ENCODE data around the gene ANP32E. TPM values are rescaled to one million over a fixed set of nuclear protein-coding genes. Genes with fewer than 3 reads are reported as not detected.

ANP32E gene
- total and polyA plus RNA-seq, 2 experiments from 2014 or later: 20.0 to 26.1 TPM

GRCh38 chr1:150268340-150268704 lies 32.4 kb upstream of the ANP32E start:
- peak overlapping the region; percentile 95 for H3K27ac ChIP-seq
- no peaks in the 10 kb centered on the region for H3K9me3 ChIP-seq (ENCODE audit: low read depth)
- H3K36me3 ChIP-seq (replicated peaks; ENCODE audit: insufficient read depth, low read depth): no peaks in the 10 kb centered on the region
- peaks cover 19% of the 10 kb centered on the region for H3K4me1 ChIP-seq (ENCODE audit: insufficient read depth)
- peak overlapping the region; percentile 70 for H2AFZ ChIP-seq
- H3K4me2 ChIP-seq: peak overlapping the region; percentile 93
- no peaks in the 10 kb centered on the region for H3K9me2 ChIP-seq (replicated peaks; ENCODE audit: insufficient read depth)
- no peaks in the 10 kb centered on the region for H4K20me1 ChIP-seq (ENCODE audit: insufficient read depth, poor library complexity, severe bottlenecking)
- H3K79me2 ChIP-seq: peaks cover 24% of the 10 kb centered on the region
- no peak for TF ChIP-seq EZH2phosphoT487 (IDR thresholded peaks at IDR 0.05; ENCODE audit: low read depth, severe bottlenecking, unreplicated experiment)
- no peak for TF ChIP-seq CTCF (IDR thresholded peaks at IDR 0.05; ENCODE audit: poor library complexity)
- TF ChIP-seq EZH2 (IDR thresholded peaks at IDR 0.05; ENCODE audit: borderline replicate concordance): no peak
- peak; percentile 77 for DNase-seq (ENCODE audit: low spot score)
- no peaks in the 10 kb centered on the region for H3K27me3 ChIP-seq
- under 1% methylated on average over 21 of the region's 21 CpGs for WGBS (ENCODE audit: low lambda C conversion rate, missing lambda C conversion rate)
- peak overlapping the region; percentile 58 for H3K4me3 ChIP-seq

GRCh38 chr1:150267896-150268295 lies 32.0 kb upstream of the ANP32E start:
- TF ChIP-seq CTCF (IDR thresholded peaks at IDR 0.05; ENCODE audit: poor library complexity) (no peak), EZH2phosphoT487 (IDR thresholded peaks at IDR 0.05; ENCODE audit: low read depth, severe bottlenecking, unreplicated experiment) (no peak), EZH2 (IDR thresholded peaks at IDR 0.05; ENCODE audit: borderline replicate concordance) (no peak)
- Histone ChIP-seq H3K27ac (peak overlapping the region; percentile 95), H3K4me3 (peak overlapping the region; percentile 58), H3K9me2 (replicated peaks; ENCODE audit: insufficient read depth) (no peaks in the 10 kb centered on the region), H3K36me3 (replicated peaks; ENCODE audit: insufficient read depth, low read depth) (no peaks in the 10 kb centered on the region), H2AFZ (no peak overlapping the region), H3K4me2 (peak overlapping the region; percentile 93), H3K27me3 (no peaks in the 10 kb centered on the region), H3K79me2 (peaks cover 24% of the 10 kb centered on the region), H3K4me1 (ENCODE audit: insufficient read depth) (peaks cover 19% of the 10 kb centered on the region), H3K9me3 (ENCODE audit: low read depth) (no peaks in the 10 kb centered on the region), H4K20me1 (ENCODE audit: insufficient read depth, poor library complexity, severe bottlenecking) (no peaks in the 10 kb centered on the region)
- 48% methylated on average over 6 of the region's 6 CpGs for WGBS (ENCODE audit: low lambda C conversion rate, missing lambda C conversion rate)
- DNase-seq (ENCODE audit: low spot score): no peak

GRCh38 chr1:150263549-150263948 lies 27.6 kb upstream of the ANP32E start:
- TF ChIP-seq EZH2phosphoT487 (IDR thresholded peaks at IDR 0.05; ENCODE audit: low read depth, severe bottlenecking, unreplicated experiment) (no peak), CTCF (IDR thresholded peaks at IDR 0.05; ENCODE audit: poor library complexity) (no peak), EZH2 (IDR thresholded peaks at IDR 0.05; ENCODE audit: borderline replicate concordance) (no peak)
- WGBS (ENCODE audit: low lambda C conversion rate, missing lambda C conversion rate): 86% methylated on average over 6 of the region's 6 CpGs

More at GRCh38 chr1:150263549-150263948, 27.6 kb upstream of the ANP32E start:
- Histone ChIP-seq H3K79me2 (peaks cover 22% of the 10 kb centered on the region), H3K9me2 (replicated peaks; ENCODE audit: insufficient read depth) (no peaks in the 10 kb centered on the region), H3K9me3 (ENCODE audit: low read depth) (no peaks in the 10 kb centered on the region), H3K4me2 (no peak overlapping the region), H3K36me3 (replicated peaks; ENCODE audit: insufficient read depth, low read depth) (no peaks in the 10 kb centered on the region), H3K27me3 (no peaks in the 10 kb centered on the region), H4K20me1 (ENCODE audit: insufficient read depth, poor library complexity, severe bottlenecking) (no peaks in the 10 kb centered on the region), H2AFZ (no peak overlapping the region), H3K4me3 (no peak overlapping the region), H3K27ac (no peak overlapping the region), H3K4me1 (ENCODE audit: insufficient read depth) (peaks cover 25% of the 10 kb centered on the region)
- DNase-seq (ENCODE audit: low spot score): no peak

All from hepatocyte (in vitro differentiated cells).